Activated naive CD4-positive, alpha-beta T cell treated with anti-CD3 and anti-CD28 coated beads for 36 hours (primary cell): ENCODE data around the gene MYMX. TPM values are rescaled to one million over a fixed set of nuclear protein-coding genes. Genes with fewer than 3 reads are reported as not detected.
A peak's percentile ranks its signal among the peaks of the same experiment; 100 is the strongest.
"Not testable (repeated sequence)": the region's sequence is repeated elsewhere in the genome, so short reads cannot be mapped to it uniquely, and the experiment has no call there.

Experiments
- CTCF ChIA-PET: fragments of 350-600 bp; sonication (Branson Sonifier 250); formaldehyde crosslinking; loops from one replicate; lab custom pipeline; 2021; ENCODE audit warnings: antibody characterized with exemption; lab: Charles Lee
- DNase-seq: peaks from one replicate; pipeline ENCODE4 v3.0.0-alpha.2; 2020
- H3K27ac Mint-ChIP-seq: one replicate; pipeline ENCODE4 v1.8.0; 2021; ENCODE audit warnings: mild to moderate bottlenecking, mixed read lengths
- H3K27me3 Mint-ChIP-seq: one replicate; pipeline ENCODE4 v1.8.0; 2021; ENCODE audit warnings: low read depth, mixed read lengths
- H3K36me3 Mint-ChIP-seq: one replicate; pipeline ENCODE4 v1.8.0; 2021; ENCODE audit warnings: low read depth, mixed read lengths
- H3K4me1 Mint-ChIP-seq: one replicate; pipeline ENCODE4 v1.8.0; 2021; ENCODE audit warnings: low read depth, mixed read lengths
- H3K4me3 Mint-ChIP-seq: one replicate; pipeline ENCODE4 v1.8.0; 2021; ENCODE audit warnings: mild to moderate bottlenecking, moderate library complexity, mixed read lengths
- H3K9me3 Mint-ChIP-seq: one replicate; pipeline ENCODE4 v1.8.0; 2021; ENCODE audit warnings: mixed read lengths
- intact Hi-C: fragments of 100-400 bp; cut with micrococcal nuclease; formaldehyde crosslinking; loops from one replicate; pipeline ENCODE4 v1.15.1; 2023
- total RNA-seq, 2 experiments: library from RNA; stranded (reverse); gene quantifications; one replicate each; pipeline ENCODE4 v1.2.3, GENCODE V29; 2021

Gene MYMX
- total RNA-seq, 2 experiments from 2014 or later = not detected

DNA sequence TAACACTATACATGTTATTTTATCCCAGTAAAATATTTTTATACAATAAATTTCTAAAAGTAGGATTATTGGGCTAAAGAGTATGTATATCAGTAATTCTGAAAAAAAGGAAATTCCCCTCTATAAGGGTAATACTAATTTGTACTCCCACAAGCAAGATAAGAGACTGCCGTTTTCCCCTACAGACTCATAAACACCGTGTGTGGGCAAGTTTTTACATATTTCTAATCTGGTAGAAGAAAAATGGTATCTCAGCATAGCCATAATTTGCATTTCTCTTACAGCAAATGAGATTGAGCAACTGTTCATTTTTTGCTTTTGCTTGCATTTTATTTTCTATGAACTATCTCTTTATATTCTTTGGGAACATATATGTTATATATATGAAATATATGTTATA lies 26.0 kb upstream of the MYMX start:
- intact Hi-C loops = no loop called here
- no peak for DNase-seq
- H3K4me1 Mint-ChIP-seq = peaks cover 11% of the 10 kb centered on the region
- H3K36me3 Mint-ChIP-seq = no peaks in the 10 kb centered on the region
- peaks cover 10% of the 10 kb centered on the region for H3K27me3 Mint-ChIP-seq
- no peak overlapping the region for H3K4me3 Mint-ChIP-seq
- CTCF ChIA-PET = interaction anchor here (0.6 kb wide), 1 partner anchor 30 kb away, joined by 3 read pairs; no protein-coding TSS in a partner anchor
- no peak overlapping the region for H3K27ac Mint-ChIP-seq
- H3K9me3 Mint-ChIP-seq = no peaks in the 10 kb centered on the region

DNA sequence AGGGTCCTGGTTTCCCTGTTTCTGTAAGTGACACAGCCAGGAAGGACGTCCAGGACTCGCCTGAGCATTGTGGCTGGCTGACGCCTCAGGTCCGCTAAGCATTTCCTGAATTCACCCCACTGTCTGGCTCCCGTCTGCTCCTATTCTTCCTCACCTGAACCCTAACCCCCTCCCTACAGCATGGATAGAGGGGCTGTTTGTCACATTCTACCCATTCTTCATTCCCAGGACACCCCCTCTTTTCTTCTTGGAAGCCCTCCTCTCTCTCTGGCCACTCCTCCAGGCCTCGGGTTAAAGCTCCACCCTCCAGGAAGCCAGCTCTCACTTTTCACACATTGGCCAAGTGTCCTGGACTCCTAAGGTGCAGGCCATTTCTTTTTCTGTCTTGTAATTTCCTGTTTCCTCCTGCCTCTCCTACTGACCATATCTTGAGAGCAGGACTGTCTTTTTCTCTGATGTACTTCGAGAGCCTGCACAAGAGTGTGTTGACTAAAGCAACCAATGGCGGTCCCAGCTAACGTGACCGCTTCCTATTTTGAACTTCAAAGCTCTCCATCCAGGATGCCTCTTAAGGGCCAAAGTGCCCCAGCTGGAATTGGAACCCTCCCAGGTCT lies 24.2 kb upstream of the MYMX start:
- DNase-seq = no peak
- CTCF ChIA-PET = interaction anchor here (1.2 to 1.9 kb wide), 2 partner anchors 11 to 19 kb away, joined by 6 read pairs; no protein-coding TSS in a partner anchor
- Mint-ChIP-seq H3K27ac (peak overlapping the region; percentile 27), H3K4me1 (peaks cover 5% of the 10 kb centered on the region), H3K4me3 (no peak overlapping the region), H3K27me3 (peaks cover 10% of the 10 kb centered on the region), H3K36me3 (no peaks in the 10 kb centered on the region), H3K9me3 (no peaks in the 10 kb centered on the region)
- intact Hi-C loops = no loop called here

- peaks cover 10% of the 10 kb centered on the region for H3K27me3 Mint-ChIP-seq
- peaks cover 5% of the 10 kb centered on the region for H3K4me1 Mint-ChIP-seq
- DNase-seq = no peak
- H3K36me3 Mint-ChIP-seq = no peaks in the 10 kb centered on the region
- no peak overlapping the region for H3K4me3 Mint-ChIP-seq
- no peaks in the 10 kb centered on the region for H3K9me3 Mint-ChIP-seq
- intact Hi-C loops = no loop called here
- no peak overlapping the region for H3K27ac Mint-ChIP-seq
- CTCF ChIA-PET = interaction anchor here (0.7 to 1.9 kb wide), 3 partner anchors 10 to 30 kb away, joined by 3 to 6 read pairs (median 6); partner anchors contain the start of gene SLC29A1
These were observed 23.3 kb upstream of the MYMX start for GRCh38 chr6:44193307-44193910.

- CTCF ChIA-PET = interaction anchor here (0.6 to 0.7 kb wide), 2 partner anchors 29 to 42 kb away, joined by 3 to 4 read pairs; partner anchors contain the start of gene SLC29A1
- intact Hi-C loops = no loop called here
- Mint-ChIP-seq H3K27ac (no peak overlapping the region), H3K27me3 (peaks cover 10% of the 10 kb centered on the region), H3K4me3 (no peak overlapping the region), H3K4me1 (peaks cover 4% of the 10 kb centered on the region), H3K9me3 (no peaks in the 10 kb centered on the region), H3K36me3 (no peaks in the 10 kb centered on the region)
- no peak for DNase-seq
These were observed 22.4 kb upstream of the MYMX start for GRCh38 chr6:44194326-44194725.

- CTCF ChIA-PET, H3K27ac Mint-ChIP-seq, DNase-seq, H3K36me3 Mint-ChIP-seq, H3K9me3 Mint-ChIP-seq, H3K4me1 Mint-ChIP-seq, H3K4me3 Mint-ChIP-seq, intact Hi-C loops: not testable (repeated sequence)
- peaks cover 10% of the 10 kb centered on the region for H3K27me3 Mint-ChIP-seq
These were observed 20.4 kb upstream of the MYMX start for GRCh38 chr6:44196351-44196750.

GRCh38 chr6:44198684-44199083 lies 18.0 kb upstream of the MYMX start:
- CTCF ChIA-PET = interaction anchor here (0.6 kb wide), 1 partner anchor 188 kb away, joined by 3 read pairs; no protein-coding TSS in a partner anchor
- DNase-seq = no peak
- no peaks in the 10 kb centered on the region for H3K4me1 Mint-ChIP-seq
- H3K36me3 Mint-ChIP-seq = no peaks in the 10 kb centered on the region
- H3K4me3 Mint-ChIP-seq = no peak overlapping the region
- no peaks in the 10 kb centered on the region for H3K27me3 Mint-ChIP-seq
- H3K27ac Mint-ChIP-seq = no peak overlapping the region
- no peaks in the 10 kb centered on the region for H3K9me3 Mint-ChIP-seq
- intact Hi-C loops = no loop called here

GRCh38 chr6:44199883-44200282 lies 16.8 kb upstream of the MYMX start:
- Mint-ChIP-seq H3K27me3 (no peaks in the 10 kb centered on the region), H3K4me3 (no peak overlapping the region), H3K27ac (no peak overlapping the region), H3K4me1 (no peaks in the 10 kb centered on the region), H3K36me3 (no peaks in the 10 kb centered on the region), H3K9me3 (no peaks in the 10 kb centered on the region)
- CTCF ChIA-PET = interaction anchor here (0.7 kb wide), 1 partner anchor 82 kb away, joined by 3 read pairs; no protein-coding TSS in a partner anchor
- intact Hi-C loops = no loop called here
- DNase-seq = no peak

DNA sequence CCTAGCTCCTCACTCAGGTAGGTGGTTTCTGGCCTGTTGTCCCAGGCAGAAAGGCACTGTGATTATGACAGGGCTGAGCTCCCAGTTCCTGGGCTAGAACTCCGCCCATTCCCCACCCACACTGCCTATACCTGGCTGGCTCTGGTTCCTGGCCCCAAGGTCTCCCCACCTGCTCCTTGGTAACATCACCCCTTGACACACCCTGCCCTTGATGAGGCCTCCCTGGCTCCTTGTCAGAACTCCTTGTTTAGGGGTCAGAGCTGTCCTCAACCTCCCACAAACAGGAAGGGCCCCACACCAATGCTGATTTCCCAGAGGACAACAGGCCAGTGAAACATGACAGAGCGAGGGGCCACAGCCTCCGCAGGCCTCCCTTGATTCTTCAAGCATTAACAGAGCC lies 15.5 kb upstream of the MYMX start:
- CTCF ChIA-PET = interaction anchor here (1.0 to 1.4 kb wide), 2 partner anchors 28 to 123 kb away, joined by 3 to 4 read pairs; no protein-coding TSS in a partner anchor

DNA sequence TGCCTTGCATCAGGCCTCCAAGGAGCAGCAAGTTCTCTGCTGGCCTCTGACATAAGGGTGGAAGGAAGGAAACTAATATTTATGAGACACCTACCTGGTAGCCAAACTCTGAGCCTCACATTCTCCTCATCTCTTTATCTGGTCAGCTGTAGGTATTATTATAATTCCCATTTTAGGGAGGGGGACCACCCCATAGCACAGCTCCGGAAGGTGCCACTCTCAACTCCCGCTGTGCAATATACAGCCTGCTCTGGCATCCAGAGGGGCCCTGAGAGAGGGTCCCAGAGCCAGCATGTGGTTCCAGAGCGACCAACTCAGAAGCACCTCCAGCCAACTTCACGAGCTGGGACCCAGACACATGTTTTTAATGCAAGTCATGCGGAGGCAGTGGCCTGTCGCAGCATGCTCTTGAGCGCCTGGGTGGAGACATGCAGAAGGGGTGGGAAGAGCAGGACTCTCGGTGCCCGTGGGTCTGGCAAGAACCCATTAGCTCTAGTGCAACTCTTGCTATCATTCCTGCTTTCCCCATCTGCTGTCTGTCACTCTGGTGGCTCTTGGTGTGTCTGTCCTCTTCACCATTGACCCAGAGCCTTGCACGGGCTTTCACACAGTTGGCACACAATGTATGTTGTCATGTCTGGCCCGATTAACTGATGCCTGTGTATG lies 15.0 kb upstream of the MYMX start:
- CTCF ChIA-PET = interaction anchor here (1.0 to 1.4 kb wide), 2 partner anchors 29 to 123 kb away, joined by 3 to 4 read pairs; no protein-coding TSS in a partner anchor
- DNase-seq = no peak
- Mint-ChIP-seq H3K27ac (no peak overlapping the region), H3K27me3 (no peaks in the 10 kb centered on the region), H3K4me3 (no peak overlapping the region), H3K4me1 (no peaks in the 10 kb centered on the region), H3K9me3 (no peaks in the 10 kb centered on the region), H3K36me3 (no peaks in the 10 kb centered on the region)
- intact Hi-C loops = no loop called here

More for the DNA sequence above, 15.5 kb upstream of the MYMX start:
- DNase-seq = no peak
- no peaks in the 10 kb centered on the region for H3K4me1 Mint-ChIP-seq
- intact Hi-C loops = no loop called here
- H3K4me3 Mint-ChIP-seq = no peak overlapping the region
- no peaks in the 10 kb centered on the region for H3K27me3 Mint-ChIP-seq
- no peaks in the 10 kb centered on the region for H3K36me3 Mint-ChIP-seq
- no peaks in the 10 kb centered on the region for H3K9me3 Mint-ChIP-seq
- no peak overlapping the region for H3K27ac Mint-ChIP-seq

GRCh38 chr6:44202332-44202971 lies 14.3 kb upstream of the MYMX start:
- intact Hi-C loops = no loop called here
- Mint-ChIP-seq H3K27me3 (no peaks in the 10 kb centered on the region), H3K36me3 (no peaks in the 10 kb centered on the region), H3K27ac (no peak overlapping the region), H3K9me3 (no peaks in the 10 kb centered on the region), H3K4me1 (no peaks in the 10 kb centered on the region), H3K4me3 (no peak overlapping the region)
- CTCF ChIA-PET = interaction anchor here (2.3 kb wide), 1 partner anchor 10 kb away, joined by 6 read pairs; no protein-coding TSS in a partner anchor
- no peak for DNase-seq

DNA sequence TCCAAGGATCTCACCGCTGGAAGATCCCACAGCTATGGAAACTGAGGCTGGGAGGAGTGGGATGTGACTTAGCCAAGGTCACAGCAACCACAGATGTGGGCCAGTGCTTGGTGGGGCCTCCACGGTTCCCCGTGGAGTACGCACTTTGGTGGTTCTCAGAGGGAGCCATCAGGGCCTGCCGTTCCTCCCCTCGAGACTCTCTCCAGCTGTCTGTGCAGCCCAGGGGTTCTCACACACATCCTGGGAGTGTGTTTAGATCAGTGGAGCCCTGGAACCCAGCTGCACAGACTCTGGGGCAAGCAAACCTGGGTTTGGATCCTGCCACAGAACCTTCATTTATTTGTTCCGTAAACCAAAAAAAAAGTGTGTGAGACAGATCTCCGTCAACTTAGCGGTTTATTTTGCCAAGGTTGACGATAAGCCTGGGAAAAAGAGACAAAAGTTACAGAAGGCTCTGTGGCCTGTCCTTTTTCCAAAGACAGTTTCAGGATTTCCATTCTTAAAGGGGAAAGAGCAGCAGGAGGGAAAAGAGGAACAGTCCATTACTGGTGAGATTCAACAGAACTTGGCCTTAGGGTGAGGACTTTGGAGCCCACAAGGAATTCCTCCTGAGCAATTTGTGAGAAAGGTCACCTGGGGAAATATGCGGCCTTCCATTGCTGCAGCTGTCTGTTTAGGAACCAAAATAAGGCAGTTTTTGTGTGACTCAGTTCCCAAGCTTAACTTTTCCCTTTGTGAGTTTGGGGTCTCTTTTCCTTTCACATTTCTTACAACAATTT lies 13.6 kb upstream of the MYMX start:
- H3K36me3 Mint-ChIP-seq = no peaks in the 10 kb centered on the region
- CTCF ChIA-PET = interaction anchor here (2.3 kb wide), 1 partner anchor 10 kb away, joined by 6 read pairs; no protein-coding TSS in a partner anchor
- no peak for DNase-seq
- no peak overlapping the region for H3K4me3 Mint-ChIP-seq
- no peaks in the 10 kb centered on the region for H3K4me1 Mint-ChIP-seq
- intact Hi-C loops = no loop called here
- no peak overlapping the region for H3K27ac Mint-ChIP-seq
- H3K27me3 Mint-ChIP-seq = no peaks in the 10 kb centered on the region
- H3K9me3 Mint-ChIP-seq = no peaks in the 10 kb centered on the region
